Ovary (tissue), 9 donors: ENCODE measurements around the gene ROGDI. TPM values are rescaled to one million over a fixed set of nuclear protein-coding genes. Genes with fewer than 3 reads are reported as not detected.

Source experiments
- DNase-seq, 5 donors: peaks; one replicate each; pipeline ENCODE4 v3.0.0-alpha.2; 2019 to 2020
- H3K27ac ChIP-seq, 2 donors: fragments of 200-600 bp; one replicate each; pipeline versions ENCODE4 v1.5.1 to v1.8.0; 2019 to 2022
- H3K27me3 ChIP-seq: fragments of 200-600 bp; one replicate; pipeline ENCODE4 v1.8.0; 2022
- H3K36me3 ChIP-seq: fragments of 200-600 bp; sonication (generic); one replicate; pipeline ENCODE4 v1.5.1; 2019
- H3K4me1 ChIP-seq: one replicate; pipeline ENCODE4 v1.8.1; 2013; ENCODE audit warnings: mild to moderate bottlenecking, moderate library complexity; ENCODE audit not compliant: insufficient read depth
- H3K4me3 ChIP-seq: fragments of 200-600 bp; sonication (generic); one replicate; pipeline ENCODE4 v1.5.1; 2017
- H3K9me3 ChIP-seq, 2 donors: fragments of 200-600 bp in 1 of 2; sonication (generic) in 1 of 2; one replicate each; pipeline versions ENCODE4 v1.5.1 to v1.8.1; 2013 to 2019; ENCODE audit warnings: mild to moderate bottlenecking in 1 of 2, moderate library complexity in 1 of 2
- EP300 ChIP-seq: sonication (generic); formaldehyde crosslinking; IDR thresholded peaks from one replicate; pipeline ENCODE4 v1.6.1; 2017; ENCODE audit warnings: antibody characterized with exemption
- POLR2A ChIP-seq: fragments of 450-650 bp; IDR thresholded peaks from one replicate; pipeline ENCODE4 v1.6.1; 2017; ENCODE audit warnings: antibody characterized with exemption, mild to moderate bottlenecking, moderate library complexity
- WGBS, 3 donors: extraction: QIAGEN DNeasy Blood & Tissue Kit in 1 of 3; methylation state at CpG; one replicate each; pipeline versions ENCODE4 v1.1.5 to v1.1.7; 2013 to 2017; 5-methylcytosine and 5-hydroxymethylcytosine counted together
- intact Hi-C, 4 donors: fragments of 100-400 bp; cut with DNase I; formaldehyde crosslinking; loops; one replicate each; pipeline versions ENCODE4 v1.11.0 to v1.15.1; 2022 to 2023
- polyA plus RNA-seq, 2 donors: library from polyadenylated mRNA; stranded (reverse); fragments of 200-250 nt in 1 of 2; fragments of 350-450 nt in 1 of 2; fragmentation: Illumina TruSeq in 1 of 2; extraction: RNeasy Lipid Tissue Mini Kit (QIAGEN cat#74804) in 1 of 2; gene quantifications; one replicate each; pipeline ENCODE4 v1.2.3, GENCODE V29; 2013 to 2014
- total RNA-seq, 7 donors: library from RNA; depleted of rRNA in 2 of 7; stranded (reverse); fragments of >200 nt in 2 of 7; fragmentation: NEBNext Ultra II Directional in 3 of 7; extraction: Animal tissue kit (Norgen Biotek cat#: 25700) in 3 of 7; gene quantifications; one replicate each; pipeline versions ENCODE4 v1.1.0 to v1.2.4, GENCODE V29; 2016 to 2023
- TF ChIP-seq, protein P1 (sequence below), 3 donors: fragments of 450-650 bp in 2 of 3; fragments of 200-600 bp in 1 of 3; IDR thresholded peaks; one replicate each; pipeline versions ENCODE4 v1.5.1 to v1.8.0; 2016 to 2022; ENCODE audit warnings: antibody characterized with exemption in 3 of 3, mild to moderate bottlenecking in 1 of 3
- donor health status: DM: no; HTN: no; CAD: no; lungs with moderate emphysema.
- donor health status: DM: no; HTN: no; CAD: no.
- donor health status: Bipolar disorder and iron deficiency.
- donor health status: DM: yes; HTN: yes; CAD: no.
- donor health status: DM: no; HTN: no; CAD: no.
- donor health status: DM: yes; HTN: yes; CAD: no.

The ROGDI gene
- total and polyA plus RNA-seq, 9 donors, result 6.0 to 31.9 (median 22.3) TPM

DNA sequence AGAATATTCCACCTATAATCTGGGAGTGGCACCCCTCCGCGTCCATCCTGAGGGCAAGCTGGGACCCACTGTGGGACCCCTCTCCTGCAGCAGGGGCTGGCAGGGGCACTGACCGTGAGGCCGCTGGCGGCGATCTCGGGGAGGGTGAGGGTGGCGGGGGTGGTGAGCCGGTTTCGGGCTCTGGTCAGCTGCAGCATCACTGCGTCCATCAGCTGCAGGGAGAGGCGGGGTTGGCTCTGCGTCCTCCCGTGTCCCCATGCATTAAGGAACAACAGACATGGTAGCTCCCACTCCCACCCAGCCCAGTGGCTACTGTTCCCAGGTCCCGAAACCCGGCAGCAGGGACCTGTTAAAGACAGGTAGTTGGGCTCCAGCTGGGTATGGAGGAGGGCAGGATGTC is 4.0 kb downstream of the ROGDI start:
- Histone ChIP-seq H3K4me1 (peaks cover 7% of the 10 kb centered on the region), H3K27me3 (no peaks in the 10 kb centered on the region), H3K4me3 (no peak overlapping the region), H3K9me3 (no peaks in the 10 kb centered on the region), H3K36me3 (no peaks in the 10 kb centered on the region), H3K27ac (no peak overlapping the region)
- intact Hi-C loops, result no loop called here
- DNase-seq, result no peak
- TF ChIP-seq POLR2A (no peak), EP300 (no peak)
- TF ChIP-seq, protein P1, sequence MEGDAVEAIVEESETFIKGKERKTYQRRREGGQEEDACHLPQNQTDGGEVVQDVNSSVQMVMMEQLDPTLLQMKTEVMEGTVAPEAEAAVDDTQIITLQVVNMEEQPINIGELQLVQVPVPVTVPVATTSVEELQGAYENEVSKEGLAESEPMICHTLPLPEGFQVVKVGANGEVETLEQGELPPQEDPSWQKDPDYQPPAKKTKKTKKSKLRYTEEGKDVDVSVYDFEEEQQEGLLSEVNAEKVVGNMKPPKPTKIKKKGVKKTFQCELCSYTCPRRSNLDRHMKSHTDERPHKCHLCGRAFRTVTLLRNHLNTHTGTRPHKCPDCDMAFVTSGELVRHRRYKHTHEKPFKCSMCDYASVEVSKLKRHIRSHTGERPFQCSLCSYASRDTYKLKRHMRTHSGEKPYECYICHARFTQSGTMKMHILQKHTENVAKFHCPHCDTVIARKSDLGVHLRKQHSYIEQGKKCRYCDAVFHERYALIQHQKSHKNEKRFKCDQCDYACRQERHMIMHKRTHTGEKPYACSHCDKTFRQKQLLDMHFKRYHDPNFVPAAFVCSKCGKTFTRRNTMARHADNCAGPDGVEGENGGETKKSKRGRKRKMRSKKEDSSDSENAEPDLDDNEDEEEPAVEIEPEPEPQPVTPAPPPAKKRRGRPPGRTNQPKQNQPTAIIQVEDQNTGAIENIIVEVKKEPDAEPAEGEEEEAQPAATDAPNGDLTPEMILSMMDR (IDR thresholded peaks at IDR 0.05), result no peak
- 87 to 93% (median 91%) methylated on average over 16 of the region's 16 CpGs for WGBS, 3 donors

DNA sequence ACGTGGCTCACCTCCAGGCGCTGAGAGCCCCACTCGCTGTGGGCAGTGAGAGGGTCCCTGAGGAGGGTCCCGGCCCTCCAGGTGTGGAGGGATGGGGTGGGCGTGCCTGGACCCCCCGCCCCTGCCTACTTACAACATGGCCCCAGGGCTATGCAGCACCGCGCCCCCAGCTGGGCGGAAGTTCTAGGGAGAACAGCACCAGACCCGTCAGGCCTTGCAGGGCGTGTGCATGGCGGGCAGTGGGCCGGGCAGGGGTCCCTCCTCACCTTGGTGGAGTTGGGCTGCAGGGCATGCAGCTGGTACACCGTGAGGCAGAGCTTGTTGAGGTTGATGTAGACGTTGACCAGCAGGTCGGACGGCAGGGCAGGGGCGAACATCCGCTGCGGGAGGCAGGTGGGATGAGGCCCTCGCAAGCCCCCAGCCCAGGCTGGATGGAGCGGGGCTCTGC is 4.6 kb downstream of the ROGDI start:
- 90 to 92% (median 91%) methylated on average over 16 to 22 of the region's 22 CpGs for whole genome bisulfite sequencing, 3 donors
- no peaks in the 10 kb centered on the region for H3K27me3 ChIP-seq
- peaks cover 7% of the 10 kb centered on the region for H3K4me1 ChIP-seq
- intact Hi-C loops, result no loop called here
- H3K27ac ChIP-seq, result no peak overlapping the region
- H3K9me3 ChIP-seq, result no peaks in the 10 kb centered on the region
- no peak overlapping the region for H3K4me3 ChIP-seq
- no peak for DNase-seq
- no peaks in the 10 kb centered on the region for H3K36me3 ChIP-seq
- TF ChIP-seq, protein P1 (IDR thresholded peaks at IDR 0.05), result no peak
- TF ChIP-seq EP300 (no peak), POLR2A (no peak)

DNA sequence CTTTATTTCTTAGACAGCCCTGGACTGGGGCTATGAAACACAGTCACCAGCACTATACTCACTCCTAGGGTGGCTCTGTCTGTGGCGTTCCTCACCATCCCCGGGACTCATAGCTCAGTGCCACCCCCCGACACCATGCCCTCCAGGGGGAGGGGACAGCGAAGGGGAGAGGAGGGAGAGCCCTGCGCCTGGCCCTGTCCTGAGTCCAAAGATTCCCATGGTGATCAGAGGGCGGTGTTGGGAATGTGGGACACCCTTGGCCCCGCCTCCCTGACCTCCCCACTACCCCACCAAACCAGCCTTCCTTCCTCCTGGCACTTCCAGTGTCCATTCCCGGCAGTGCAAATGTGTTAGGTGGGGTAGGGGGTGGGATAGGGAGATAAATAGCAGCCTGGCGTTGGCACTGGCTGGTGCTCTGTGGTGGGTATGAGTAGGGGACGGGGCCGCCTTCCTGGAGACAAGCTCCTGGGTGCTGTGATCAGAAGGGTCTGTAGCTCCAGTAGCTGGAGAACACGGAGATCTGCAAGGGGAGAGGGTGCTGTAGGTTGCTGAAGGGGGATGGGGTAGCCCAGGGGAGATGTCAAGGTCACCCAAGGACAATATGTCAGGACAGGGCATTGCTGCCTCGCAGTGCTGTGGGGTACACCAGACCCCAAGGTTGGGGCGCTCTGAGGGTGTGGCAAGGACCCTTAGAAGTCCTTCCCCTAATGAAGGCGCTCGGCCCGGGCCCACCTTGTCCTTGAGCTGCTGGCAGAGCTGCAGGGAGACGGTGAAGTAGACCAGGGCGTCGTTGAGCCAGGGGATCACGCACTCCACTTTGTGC is 5.2 kb downstream of the ROGDI start:
- H3K27me3 ChIP-seq, result no peaks in the 10 kb centered on the region
- H3K27ac ChIP-seq, result no peak overlapping the region
- DNase-seq, result no peak
- no peaks in the 10 kb centered on the region for H3K9me3 ChIP-seq
- H3K4me3 ChIP-seq, result no peak overlapping the region
- WGBS, 3 donors, result 77 to 83% (median 79%) methylated on average over 21 of the region's 21 CpGs
- peaks cover 7% of the 10 kb centered on the region for H3K4me1 ChIP-seq
- no peaks in the 10 kb centered on the region for H3K36me3 ChIP-seq
- intact Hi-C loops, result no loop called here
- TF ChIP-seq POLR2A, result no peak
- TF ChIP-seq, protein P1 (IDR thresholded peaks at IDR 0.05), result no peak
- no peak for TF ChIP-seq EP300

DNA sequence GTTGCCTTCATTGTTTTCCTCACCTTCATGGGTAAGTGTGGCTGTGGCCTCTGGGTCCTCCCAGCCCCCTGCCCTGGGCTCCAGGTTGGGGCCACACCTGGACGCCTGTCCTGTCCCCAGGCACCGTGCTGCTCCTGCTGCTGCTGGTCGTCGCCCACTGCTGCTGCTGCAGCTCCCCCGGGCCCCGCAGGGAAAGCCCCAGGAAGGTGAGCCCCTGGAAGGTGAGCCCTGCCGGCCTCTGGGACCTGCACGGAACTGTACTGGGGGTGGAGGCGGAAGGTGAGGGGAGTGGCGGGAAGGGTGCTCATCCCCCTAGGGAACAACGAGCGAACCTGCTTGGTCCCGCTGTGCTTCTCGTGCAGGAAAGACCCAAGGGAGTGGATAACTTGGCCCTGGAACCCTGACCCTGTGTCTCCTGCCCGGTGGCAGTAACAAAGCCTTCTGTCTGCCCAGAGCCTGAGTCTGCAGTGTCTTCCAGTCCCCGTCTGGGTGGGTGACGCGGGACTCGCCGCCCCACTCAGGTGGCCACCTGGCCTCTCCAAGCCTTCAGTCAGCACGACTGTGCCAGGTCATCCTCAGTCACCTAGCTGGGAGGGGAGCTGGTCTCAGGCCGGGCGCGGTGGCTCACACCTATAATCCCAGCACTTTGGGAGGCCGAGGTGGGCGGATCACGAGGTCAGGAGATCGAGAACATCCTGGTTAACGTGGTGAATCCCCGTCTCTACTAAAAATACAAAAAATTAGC is 6.4 kb downstream of the ROGDI start:
- no peaks in the 10 kb centered on the region for H3K4me1 ChIP-seq
- TF ChIP-seq POLR2A (no peak), EP300 (no peak)
- TF ChIP-seq, protein P1 (IDR thresholded peaks at IDR 0.05), result no peak
- intact Hi-C loops, result no loop called here
- no peak overlapping the region for H3K27ac ChIP-seq
- no peaks in the 10 kb centered on the region for H3K9me3 ChIP-seq
- H3K36me3 ChIP-seq, result no peaks in the 10 kb centered on the region
- DNase-seq, result no peak
- WGBS, 3 donors, result 89 to 93% (median 90%) methylated on average over 30 of the region's 30 CpGs
- no peak overlapping the region for H3K4me3 ChIP-seq
- no peaks in the 10 kb centered on the region for H3K27me3 ChIP-seq
